Fibroblast of skin of back (primary cell): ENCODE data around the gene NETO2.
"Not testable (repeated sequence)": the region's sequence is repeated elsewhere in the genome, so short reads cannot be mapped to it uniquely, and the experiment has no call there.

ENCODE experiments used
- DNase-seq: peaks from one replicate; pipeline ENCODE4 v3.0.0-alpha.2; 2013

NETO2 gene

DNA sequence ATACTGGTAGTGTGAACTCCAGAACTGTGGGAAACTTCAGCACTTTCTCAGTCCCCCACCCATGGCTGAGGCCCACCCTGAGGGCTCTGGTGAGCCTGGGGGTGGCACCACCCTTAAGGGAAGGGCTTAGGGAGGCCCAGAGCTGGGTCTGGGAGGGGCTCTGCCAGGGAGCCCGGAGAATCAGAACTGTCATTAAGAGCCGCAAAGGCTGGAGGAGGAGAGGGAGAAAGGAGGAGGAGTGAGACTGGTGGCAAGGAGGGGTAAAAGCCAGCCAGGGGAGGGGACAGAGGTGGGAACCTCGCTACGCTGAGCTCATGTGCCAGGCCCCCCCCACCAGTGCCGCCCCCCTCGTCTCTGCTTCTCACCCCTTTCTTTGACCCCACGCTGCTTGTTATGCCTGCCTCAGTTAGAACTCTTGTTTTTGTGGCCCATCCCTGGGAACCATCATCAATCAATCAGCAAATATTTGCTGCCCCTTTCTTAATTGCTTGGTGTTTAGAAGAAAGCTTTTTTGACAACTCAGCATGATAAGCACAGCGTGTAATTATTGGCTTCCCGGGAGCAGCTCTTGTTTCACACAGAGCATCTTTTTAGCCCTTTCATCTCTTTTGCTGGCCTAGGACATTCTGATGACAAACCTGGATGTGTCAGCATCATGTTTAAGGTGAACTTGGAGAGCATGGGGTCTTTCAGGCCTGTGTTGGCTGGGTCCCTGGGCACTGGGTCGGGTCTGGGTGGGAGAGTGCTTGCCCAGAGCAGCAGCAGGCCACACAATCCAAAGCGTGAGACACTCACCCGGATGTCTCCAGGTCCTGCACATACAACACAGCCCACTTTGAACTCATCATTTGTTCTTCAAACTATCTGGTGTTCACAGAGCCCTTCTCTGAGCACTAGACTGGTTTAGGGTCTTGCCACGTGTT lies 77.7 kb downstream of the NETO2 start:
- DNase-seq = no peak

DNA sequence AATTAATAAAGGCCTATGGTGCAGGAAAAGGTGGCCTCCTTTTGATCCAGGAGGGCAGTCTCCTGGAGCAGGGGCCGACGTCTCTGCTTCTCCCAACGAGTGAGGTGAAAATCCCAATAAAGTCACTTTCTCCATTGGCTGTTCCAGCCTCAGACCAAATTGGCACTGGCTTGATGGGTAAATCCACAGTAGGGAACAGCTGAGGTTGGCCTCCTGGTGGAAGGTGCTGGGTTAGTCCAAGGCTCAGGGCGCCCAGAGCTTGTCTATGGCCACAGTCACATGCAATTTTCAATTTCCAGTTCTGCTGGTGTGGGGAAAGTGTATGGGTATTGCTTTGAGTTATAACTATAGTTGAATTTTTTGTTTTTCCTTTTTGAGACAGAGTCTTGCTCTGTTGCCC lies 79.0 kb downstream of the NETO2 start:
- no peak for DNase-seq

DNA sequence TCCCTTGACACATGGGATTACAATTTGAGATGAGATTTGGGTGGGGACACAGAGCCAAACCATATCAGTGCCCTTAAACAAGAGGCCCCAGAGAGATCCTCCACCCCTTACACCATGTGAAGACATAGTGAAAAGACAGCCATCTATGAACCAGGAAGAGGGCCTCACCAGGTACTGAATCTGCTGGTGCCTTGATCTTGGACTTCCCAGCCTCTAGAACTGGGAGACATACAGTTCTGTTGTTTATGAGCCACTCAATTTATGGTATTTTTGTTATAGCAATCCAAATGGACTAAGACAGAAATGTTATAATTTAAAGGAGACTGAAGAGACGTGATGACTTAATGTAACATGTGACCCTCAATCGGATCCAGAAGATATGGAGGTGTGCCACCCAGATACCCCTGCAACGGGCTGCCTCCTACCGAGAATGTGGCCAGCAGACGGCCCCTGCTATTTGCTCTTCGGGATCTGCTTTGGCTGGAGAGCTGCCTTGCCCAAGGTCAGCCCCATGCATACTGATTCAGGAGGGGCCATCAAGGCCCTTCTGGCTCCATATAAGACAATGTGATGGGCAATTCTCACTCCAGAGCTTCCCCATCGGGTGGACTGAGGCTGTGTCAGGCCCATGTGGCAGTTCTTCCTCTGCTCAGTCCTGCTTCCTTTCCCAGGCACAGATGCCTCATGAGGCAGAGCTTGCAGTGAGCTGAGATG lies 80.6 kb downstream of the NETO2 start:
- no peak for DNase-seq

DNA sequence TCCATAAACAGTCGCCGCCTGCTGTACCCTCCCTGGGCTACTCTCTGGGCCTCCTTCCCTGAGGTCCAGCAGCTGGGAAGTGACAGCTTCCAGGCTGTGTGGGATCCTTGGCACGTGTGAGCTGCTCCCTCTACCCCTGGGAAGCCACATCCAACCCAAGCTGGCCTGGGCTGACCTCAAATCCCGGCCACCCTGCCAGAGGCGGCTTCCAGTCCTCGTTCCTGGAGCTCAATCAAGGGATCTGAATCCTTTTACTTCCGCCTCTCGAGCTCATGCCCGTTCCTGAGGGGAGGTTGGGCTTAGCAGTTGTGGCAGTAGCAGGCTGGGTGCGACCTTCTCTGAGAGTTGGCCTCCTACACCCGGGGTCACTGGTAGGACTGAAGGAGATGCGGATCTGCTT lies 82.5 kb downstream of the NETO2 start:
- DNase-seq = no peak

DNA sequence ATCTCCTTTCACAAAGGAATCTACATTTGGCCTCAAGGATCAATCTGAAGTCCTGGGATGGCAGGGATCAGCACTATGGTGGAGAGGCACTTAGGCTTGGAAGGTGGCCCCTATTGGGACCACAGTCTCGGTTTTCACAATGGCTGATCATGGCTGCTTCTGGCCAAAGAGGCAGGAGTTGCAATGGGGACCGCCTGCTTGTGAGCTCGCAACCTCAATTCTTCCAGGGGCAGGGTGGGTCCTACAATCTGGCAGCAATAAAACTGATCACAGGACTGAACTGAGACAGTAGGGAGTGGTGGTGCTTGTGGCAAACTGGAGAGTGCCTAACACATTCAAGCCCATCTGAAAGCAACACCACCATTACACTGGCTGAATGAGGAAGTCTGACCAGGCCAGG lies 83.1 kb downstream of the NETO2 start:
- DNase-seq = no peak

DNA sequence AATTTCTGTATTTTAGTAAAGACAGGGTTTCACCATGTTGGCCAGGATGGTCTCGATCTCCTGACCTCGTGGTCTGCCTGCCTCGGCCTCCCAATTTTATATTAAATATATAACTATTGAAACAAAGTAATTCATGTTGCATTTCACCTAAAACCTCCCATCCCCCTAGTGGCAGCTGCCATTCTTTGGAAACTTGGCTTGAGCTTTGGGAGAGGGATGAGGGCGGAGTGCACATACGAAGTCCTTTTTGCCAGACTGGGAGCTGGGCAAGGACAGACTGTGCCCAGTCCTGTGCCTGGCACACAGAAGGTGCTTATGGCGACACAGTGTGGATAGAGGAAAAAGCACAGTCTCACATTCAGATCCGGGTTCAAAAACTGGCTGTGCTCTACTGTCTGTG lies 83.8 kb downstream of the NETO2 start:
- no peak for DNase-seq

DNA sequence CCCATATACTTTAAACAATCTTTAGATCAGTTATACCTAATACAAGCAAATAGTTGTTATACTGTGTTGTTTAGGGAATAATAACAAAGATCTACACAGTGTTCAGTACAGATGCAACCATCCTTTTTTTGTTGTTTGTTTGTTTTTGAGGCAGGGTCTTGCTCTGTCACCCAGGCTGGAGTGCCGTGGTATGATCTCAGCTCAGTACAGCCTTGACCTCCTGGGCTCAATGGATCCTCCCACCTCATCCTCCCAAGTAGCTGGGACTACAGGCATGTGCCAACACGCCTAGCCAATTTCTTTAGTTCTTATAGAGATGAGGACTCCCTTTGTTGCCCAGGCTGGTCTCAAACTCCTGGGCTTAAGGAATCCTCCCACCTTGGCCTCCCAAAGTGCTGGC lies 84.6 kb downstream of the NETO2 start:
- not testable (repeated sequence) for DNase-seq

DNA sequence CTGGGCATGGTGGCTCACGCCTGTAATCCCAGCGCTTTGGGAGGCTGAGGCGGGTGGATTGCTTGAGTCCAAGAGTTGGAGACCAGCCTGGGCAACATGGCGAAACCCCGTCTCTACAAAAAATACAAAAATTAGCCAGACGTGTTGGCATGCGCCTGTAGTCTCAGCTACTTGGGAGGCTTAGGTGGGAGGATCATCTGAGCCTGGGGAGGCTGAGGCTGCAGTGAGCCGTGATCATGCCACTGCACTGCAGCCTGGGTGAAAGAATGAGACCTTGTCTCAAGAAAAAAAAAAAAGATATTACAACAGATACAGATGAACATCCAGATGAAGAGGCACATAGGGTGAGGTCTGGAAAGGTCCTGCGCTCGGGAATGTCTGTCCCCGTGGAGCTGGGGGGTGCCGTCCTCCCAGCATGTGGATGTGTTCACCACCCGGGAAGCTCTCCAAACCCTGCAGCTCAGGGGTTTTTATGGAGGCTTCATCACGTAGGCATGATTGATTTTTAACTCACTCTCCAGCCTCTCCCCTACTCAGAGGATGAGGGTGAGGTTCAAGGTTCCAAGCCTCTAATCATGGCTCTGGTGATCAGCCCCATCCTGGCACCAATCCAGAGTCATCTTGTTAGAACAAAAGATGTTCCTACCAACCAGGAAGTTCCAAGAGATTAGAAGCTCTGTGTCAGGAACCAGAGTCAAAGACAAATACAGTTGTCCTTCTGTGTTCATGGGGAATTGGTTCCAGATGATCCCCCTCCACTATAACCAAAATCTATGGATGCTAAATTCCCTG lies 85.3 kb downstream of the NETO2 start:
- peak; percentile 7 for DNase-seq

DNA sequence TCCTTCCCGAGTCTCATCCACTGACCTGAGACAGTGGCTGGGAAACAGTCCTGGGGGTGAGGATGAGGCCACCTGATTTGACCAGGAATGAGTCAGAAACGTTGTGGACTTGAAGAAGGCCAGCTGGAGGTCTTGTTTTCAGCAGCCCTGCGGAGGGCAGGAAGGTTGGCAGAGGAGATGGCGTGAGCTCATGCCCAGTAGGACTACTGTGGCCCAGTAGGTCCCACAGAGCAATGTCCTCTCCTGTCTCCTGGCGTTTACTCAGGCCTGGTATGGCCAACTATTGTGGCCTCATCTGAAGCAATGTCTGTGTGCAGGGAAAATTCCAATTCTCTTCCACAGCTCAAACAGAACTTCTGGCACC lies 86.1 kb downstream of the NETO2 start:
- no peak for DNase-seq

DNA sequence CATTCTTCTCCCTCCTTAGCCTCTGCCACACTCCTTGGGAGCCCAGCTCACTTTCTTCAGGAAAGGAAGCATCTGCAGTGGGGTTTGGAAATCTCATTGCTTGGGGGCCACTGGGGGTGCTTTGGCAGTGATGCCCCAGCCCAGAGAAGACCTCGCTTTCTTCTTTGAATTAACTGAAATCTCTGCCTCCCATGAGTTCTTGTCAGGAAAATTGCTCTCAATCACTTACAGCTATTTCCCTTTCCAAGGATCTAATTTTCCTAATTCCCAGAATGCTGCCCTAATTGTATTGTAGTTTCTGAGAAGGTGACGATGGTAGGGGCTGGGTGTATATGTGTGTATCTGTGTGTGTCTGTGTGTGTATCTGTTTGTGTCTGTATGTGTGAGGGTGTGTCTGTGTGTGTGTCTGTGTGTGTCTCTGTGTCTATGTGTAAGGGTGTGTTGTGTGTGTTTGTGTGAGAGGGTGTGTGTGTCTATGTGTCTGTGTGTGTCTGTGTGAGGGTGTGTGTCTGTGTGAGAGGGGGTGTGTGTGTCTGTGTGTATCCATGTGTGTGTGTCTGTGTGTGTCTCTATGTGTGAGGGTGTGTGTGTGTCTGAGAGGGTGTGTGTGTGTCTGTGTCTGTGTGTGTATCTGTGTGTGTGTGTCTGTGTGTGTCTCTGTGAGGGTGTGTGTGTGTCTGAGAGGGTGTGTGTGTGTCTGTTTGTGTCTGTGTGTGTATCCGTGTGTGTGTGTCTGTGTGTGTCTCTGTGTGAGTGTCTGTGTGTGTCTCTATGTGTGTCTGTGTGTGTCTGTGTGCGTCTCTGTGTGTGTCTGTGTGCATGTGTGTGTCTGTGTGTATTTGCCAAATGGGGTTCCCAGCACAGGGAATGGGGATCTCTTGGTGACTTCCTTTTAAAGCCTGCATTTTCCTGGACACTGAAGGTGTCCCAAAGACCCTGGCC lies 86.8 kb downstream of the NETO2 start:
- no peak for DNase-seq

DNA sequence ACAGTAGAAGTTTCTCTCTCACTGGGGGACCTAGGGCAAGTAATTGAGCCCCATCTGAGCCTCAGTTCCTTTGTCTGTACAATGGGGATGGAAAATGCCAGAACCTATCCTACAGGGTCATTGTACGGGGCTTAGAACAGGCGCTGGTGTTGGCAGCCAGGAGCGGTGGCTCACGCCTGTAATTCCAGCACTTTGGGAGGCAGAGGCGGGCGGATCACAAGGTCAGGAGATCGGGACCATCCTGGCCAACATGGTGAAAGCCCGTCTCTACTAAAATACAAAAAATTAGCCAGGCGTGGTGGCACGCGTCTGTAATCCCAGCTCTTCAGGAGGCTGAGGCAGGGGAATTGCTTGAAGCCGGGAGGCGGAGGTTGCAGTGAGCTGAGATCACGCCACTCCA lies 87.7 kb downstream of the NETO2 start:
- DNase-seq = not testable (repeated sequence)

DNA sequence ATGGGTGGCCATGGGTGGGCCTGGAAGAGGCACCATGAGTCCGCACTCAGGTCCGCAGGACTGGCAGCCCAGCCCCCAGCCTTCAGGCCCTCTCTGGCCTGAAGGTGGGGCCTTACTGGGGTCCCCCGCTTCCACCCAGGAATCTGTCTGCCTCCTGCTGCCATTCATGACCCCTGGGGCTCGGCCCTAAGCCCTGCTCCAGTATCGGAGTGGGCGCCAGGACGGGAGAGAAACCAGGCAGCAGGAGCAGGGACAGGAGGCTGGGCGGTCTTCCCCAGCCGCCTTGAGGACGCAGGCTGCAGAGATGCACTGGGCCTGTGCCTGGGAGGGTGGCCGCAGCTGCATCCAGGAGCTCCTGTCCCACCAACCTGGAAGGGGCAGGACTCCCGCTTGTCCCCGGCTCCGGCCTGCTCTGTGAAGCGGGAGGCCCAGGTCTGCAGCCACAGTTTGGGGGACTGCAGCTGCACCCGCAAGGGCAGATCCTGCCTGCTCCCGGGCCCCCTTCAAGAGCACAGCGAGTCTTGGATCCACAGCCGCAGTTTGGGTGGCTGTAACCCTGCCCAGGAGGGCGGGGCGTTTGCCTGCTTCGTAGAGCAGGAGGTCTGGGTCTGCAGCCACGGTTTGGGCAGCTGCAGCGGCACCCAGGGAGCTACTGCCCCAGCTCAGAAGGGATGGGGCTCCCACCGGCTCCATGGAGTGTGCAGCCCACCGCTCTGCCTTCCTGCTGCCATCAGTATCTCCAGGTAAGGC lies 88.4 kb downstream of the NETO2 start:
- DNase-seq = no peak

DNA sequence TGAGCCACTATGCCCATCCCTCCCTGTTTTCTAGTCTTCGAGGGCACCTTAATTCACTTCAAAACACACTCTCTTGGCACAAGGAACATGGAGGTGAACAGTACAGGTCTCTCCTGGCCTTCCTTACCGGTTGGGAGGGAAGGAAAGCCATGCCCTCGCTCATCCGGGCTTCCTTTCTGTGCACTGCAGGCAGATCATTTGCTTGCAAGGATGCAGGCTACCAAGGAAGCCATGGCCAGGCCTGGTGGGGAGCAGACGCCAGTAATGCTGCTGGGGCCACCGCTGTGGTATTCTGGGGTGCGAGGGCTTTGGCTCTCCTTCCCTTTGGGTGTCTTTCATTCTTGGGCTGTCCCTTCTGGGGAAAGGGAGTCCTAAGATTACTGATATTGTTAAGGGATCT lies 89.4 kb downstream of the NETO2 start:
- no peak for DNase-seq

DNA sequence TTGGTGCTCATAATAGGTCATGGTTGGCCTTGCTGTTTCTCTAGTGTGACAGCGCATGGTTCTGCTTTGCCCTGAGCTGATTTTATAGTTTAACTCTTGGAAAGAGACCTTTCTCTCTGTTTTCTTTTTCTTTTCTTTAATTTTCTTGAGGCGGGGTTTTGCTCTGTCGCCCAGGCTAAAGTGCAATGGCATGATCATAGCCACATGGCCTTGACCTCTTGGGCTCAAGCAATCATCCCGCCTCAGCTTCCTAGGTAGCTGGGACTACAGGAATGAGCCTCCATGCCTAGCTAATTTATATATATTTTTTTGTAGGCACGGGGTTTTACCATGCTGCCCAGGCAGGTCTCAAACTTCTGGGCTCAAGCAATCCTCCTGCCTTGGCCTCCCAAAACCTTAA lies 89.8 kb downstream of the NETO2 start:
- no peak for DNase-seq

DNA sequence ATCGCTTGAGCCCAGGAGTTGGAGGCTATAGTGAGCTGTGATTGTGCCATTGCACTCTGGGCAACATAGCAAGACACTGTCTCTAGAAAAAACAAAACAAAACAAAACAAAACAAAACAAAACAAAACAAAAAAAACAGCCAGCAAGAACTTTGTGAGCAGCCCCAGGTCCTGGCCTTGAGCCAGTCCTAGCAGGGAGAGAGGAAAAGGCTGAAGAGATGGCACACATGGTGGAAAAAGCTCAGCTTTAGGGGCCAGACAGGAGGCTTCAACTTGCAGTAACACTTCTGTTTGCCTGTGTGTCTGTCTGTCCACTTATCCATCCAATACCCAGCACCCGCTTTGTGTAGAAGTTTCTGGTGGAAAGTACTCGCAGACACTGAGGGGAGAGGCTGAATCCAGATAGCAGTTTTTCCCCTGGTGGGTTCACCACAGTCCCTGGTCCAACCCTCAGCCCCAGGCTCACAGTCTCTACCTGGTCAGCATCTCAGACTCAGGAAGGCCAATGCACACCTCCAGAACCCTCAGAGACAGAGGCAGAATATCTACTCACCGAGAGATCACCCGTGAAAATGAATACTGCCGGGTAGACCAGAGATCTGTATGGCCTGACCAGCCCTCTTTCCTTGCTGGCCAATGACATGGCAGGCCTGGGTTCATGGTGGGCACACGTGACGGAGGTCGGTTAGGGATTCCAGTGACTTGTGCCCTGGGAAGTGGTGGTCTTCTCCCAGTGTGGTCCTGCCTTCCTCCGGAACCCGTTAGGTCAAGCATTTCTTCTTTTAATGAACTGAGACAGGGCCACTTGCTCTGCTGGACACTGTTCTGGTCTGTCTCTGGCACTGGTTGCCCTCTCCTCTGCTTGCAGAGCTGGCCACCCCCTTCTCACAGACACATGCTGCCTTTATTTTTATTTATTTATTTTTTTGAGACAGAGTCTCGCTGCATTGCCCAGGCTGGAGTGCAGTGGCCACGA lies 90.8 kb downstream of the NETO2 start:
- DNase-seq = no peak

DNA sequence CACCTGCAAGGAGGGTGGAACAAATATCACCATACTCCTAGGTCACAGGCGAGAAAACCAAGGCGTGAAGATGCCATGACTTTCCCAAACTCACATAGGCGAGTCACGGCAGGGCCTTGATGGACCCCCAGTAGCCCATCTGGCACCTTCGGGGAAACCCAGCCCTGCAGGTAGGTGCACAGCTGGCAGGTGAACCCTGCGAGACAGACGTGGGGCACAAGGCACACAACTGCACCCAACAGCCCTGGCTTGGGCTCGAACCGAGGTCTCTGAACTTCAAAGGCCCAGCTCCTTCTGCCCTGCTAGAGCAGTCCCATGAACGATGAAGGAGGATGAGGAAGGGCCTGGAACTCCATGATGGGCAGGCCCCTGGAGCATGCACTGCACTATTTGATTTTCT lies 92.7 kb downstream of the NETO2 start:
- DNase-seq = no peak

DNA sequence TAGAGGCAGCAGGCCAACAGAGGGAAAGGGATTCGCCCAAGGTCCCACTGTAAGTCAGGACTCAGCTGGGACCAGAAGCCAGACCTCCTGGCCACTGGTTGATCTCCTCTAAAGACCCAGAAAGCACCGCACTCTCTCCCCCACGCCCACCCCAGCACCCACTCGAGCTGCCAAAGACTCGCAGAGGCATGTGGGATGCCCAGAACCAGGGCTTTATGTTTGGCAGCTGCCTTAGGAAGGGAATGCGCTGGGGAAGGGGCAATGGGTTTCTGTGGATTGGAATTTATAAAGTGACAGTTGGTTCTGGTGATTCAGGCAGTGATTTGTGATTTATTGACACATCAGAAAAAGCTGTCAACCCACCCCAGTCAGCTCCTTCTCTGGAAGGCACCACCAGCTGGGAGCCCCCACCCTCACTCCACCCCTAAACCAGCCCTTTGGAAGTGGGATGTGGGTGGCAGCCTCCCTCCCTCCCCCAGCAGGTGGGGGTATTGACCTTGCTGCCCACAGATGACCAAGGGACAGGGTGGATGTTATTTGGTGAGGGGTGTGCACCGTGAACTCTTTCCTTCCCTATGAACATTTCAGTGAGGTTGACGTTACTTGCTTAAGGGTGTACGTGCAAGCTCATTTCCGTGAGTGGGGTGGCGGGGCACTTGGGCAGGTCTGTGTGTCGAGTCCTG lies 93.7 kb downstream of the NETO2 start:
- no peak for DNase-seq

DNA sequence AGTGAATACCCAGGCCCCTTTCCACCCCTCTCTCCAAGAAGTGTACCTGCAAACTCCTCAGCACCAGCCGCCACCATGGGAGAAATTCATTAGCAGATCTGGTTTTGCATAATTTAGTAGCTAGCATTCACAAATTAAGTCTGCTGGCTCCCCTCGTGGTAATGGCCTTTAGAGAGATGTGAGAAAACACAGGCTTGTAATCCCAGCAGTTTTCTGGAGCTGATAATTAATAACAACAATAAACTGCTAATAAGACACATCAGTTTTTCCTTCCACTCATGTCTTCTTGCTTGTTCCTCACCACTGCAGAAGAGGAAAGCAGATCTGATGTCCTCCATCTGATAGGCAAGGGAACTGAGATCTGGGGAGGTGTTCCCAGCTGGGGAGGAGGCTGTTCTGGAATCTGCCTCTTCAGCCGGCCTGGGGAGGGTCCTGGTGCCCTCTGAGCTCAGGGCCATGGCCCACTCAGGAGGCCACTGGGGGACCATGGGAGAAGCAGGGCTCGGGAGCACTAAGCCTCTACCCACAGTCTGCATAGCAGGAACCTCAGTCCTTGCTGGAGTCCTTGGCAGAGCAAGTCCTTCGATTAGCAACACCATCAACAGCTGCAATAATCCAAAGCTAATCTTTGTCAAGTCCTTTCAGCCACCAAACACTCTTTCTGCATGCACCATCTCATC lies 96.1 kb downstream of the NETO2 start:
- DNase-seq = no peak
